GM12878 (cell line): ENCODE results near the gene CETN1.

ENCODE experiments used
- EP300 ChIP-seq, 2 experiments: fragments of 150-350 bp in 1 of 2; IDR thresholded peaks; 2 replicates each; pipeline ENCODE4 v1.6.1; 2011 to 2012; ENCODE audit warnings: low read depth in 2 of 2, low read length in 2 of 2, borderline replicate concordance in 1 of 2, improper control_type of control experiment in 1 of 2, inconsistent platforms in 1 of 2; ENCODE audit not compliant: control insufficient read depth in 1 of 2
- IKZF1 ChIP-seq: fragments of 450-650 bp; conservative IDR thresholded peaks from 2 replicates; pipeline ENCODE4 v1.6.1; 2017; ENCODE audit warnings: antibody characterized with exemption, mild to moderate bottlenecking
- POLR2AphosphoS5 ChIP-seq: IDR thresholded peaks from 2 replicates; pipeline ENCODE4 v1.6.1; 2011; ENCODE audit warnings: mild to moderate bottlenecking, low read length, inconsistent platforms
- RAD21 ChIP-seq: IDR thresholded peaks from 2 replicates; pipeline ENCODE4 v1.6.1; 2011; ENCODE audit warnings: mild to moderate bottlenecking, low read depth, low read length, moderate library complexity; ENCODE audit not compliant: insufficient read depth
- SIN3A ChIP-seq: IDR thresholded peaks from 2 replicates; pipeline ENCODE4 v1.6.1; 2012; ENCODE audit warnings: low read depth, low read length, improper control_type of control experiment
- SMC3 ChIP-seq: IDR thresholded peaks from 2 replicates; pipeline ENCODE4 v1.6.1; 2011; ENCODE audit warnings: low read length, improper control_type of control experiment, borderline replicate concordance
- TAF1 ChIP-seq: IDR thresholded peaks from 2 replicates; pipeline ENCODE4 v1.6.1; 2011; ENCODE audit warnings: mild to moderate bottlenecking, low read depth, low read length, borderline replicate concordance
- YBX1 ChIP-seq: fragments of 450-650 bp; IDR thresholded peaks from 2 replicates; pipeline ENCODE4 v1.6.1; 2016; ENCODE audit warnings: antibody characterized with exemption
- TF ChIP-seq, protein P1 (sequence below), 3 experiments: IDR thresholded peaks in 2 of 3; conservative IDR thresholded peaks in 1 of 3; 2 replicates each; pipeline ENCODE4 v1.5.1; 2011; ENCODE audit warnings: low read depth in 3 of 3, low read length in 3 of 3, mild to moderate bottlenecking in 3 of 3, control low read depth in 2 of 3, moderate library complexity in 2 of 3, inconsistent platforms in 1 of 3, mixed read lengths in 1 of 3; ENCODE audit not compliant: control insufficient read depth in 2 of 3, insufficient read depth in 1 of 3; ENCODE audit errors: extremely low read depth in 1 of 3
- TF ChIP-seq, protein P2 (sequence below): IDR thresholded peaks from 2 replicates; pipeline ENCODE4 v1.6.1; 2012; ENCODE audit warnings: low read depth, low read length, improper control_type of control experiment
- TF ChIP-seq, protein P3 (sequence below): IDR thresholded peaks from 2 replicates; pipeline ENCODE4 v1.6.1; 2011; ENCODE audit warnings: low read depth, mild to moderate bottlenecking, low read length, moderate library complexity, borderline replicate concordance; ENCODE audit errors: extremely low read depth
- TF ChIP-seq, protein P4 (sequence below): IDR thresholded peaks from 2 replicates; pipeline ENCODE4 v1.6.1; 2011; ENCODE audit warnings: borderline replicate concordance, low read depth, mild to moderate bottlenecking, moderate library complexity, mixed read lengths, low read length; ENCODE audit not compliant: insufficient read depth; ENCODE audit errors: extremely low read length

DNA sequence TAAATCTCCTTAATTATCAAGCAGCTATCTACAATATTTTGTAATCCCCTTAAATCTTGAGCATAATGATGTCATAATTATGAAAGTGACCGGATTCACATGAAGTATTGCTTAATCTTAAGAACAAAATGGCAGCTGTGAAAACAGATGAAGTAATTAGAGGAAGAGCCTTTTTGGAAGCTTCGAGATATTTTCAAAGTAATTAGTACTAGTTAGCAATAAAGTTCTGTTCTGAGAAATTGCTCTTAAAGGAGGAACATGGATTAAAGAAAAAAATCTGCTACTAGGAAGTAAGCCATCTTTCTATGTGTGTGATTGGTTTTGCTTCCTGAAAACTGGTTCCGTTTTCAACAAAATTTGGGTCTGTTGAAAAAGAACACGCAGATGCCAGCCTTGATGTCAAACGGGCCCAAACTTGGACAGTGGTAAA, 34.9 kb downstream of the CETN1 start:
- no peak for TF ChIP-seq YBX1
- TF ChIP-seq POLR2AphosphoS5: no peak
- TF ChIP-seq, protein P1, sequence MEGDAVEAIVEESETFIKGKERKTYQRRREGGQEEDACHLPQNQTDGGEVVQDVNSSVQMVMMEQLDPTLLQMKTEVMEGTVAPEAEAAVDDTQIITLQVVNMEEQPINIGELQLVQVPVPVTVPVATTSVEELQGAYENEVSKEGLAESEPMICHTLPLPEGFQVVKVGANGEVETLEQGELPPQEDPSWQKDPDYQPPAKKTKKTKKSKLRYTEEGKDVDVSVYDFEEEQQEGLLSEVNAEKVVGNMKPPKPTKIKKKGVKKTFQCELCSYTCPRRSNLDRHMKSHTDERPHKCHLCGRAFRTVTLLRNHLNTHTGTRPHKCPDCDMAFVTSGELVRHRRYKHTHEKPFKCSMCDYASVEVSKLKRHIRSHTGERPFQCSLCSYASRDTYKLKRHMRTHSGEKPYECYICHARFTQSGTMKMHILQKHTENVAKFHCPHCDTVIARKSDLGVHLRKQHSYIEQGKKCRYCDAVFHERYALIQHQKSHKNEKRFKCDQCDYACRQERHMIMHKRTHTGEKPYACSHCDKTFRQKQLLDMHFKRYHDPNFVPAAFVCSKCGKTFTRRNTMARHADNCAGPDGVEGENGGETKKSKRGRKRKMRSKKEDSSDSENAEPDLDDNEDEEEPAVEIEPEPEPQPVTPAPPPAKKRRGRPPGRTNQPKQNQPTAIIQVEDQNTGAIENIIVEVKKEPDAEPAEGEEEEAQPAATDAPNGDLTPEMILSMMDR (IDR thresholded peaks at IDR 0.05 in 2 of 3, conservative IDR thresholded peaks at IDR 0.05 in 1 of 3; ENCODE audit: control insufficient read depth in 2 of 3, extremely low read depth in 1 of 3, insufficient read depth in 1 of 3, low read depth in 3 of 3, low read length in 3 of 3): no peak
- TF ChIP-seq RAD21: no peak
- TF ChIP-seq EP300 (IDR thresholded peaks at IDR 0.05; ENCODE audit: borderline replicate concordance in 1 of 2, control insufficient read depth in 1 of 2, low read depth in 2 of 2, low read length in 2 of 2): no peak
- no peak for TF ChIP-seq SMC3
- TF ChIP-seq, protein P2, sequence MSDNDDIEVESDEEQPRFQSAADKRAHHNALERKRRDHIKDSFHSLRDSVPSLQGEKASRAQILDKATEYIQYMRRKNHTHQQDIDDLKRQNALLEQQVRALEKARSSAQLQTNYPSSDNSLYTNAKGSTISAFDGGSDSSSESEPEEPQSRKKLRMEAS: no peak
- TF ChIP-seq, protein P3, sequence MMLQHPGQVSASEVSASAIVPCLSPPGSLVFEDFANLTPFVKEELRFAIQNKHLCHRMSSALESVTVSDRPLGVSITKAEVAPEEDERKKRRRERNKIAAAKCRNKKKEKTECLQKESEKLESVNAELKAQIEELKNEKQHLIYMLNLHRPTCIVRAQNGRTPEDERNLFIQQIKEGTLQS: no peak
- TF ChIP-seq SIN3A: no peak
- no peak for TF ChIP-seq IKZF1
- TF ChIP-seq, protein P4, sequence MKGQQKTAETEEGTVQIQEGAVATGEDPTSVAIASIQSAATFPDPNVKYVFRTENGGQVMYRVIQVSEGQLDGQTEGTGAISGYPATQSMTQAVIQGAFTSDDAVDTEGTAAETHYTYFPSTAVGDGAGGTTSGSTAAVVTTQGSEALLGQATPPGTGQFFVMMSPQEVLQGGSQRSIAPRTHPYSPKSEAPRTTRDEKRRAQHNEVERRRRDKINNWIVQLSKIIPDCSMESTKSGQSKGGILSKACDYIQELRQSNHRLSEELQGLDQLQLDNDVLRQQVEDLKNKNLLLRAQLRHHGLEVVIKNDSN: no peak
- no peak for TF ChIP-seq TAF1
